ENCODE measurements around the gene RXRA. TPM values are rescaled to one million over a fixed set of nuclear protein-coding genes. Genes with fewer than 3 reads are reported as not detected.

RXRA gene
- total and polyA plus RNA-seq, 2 of the 13 experiments (the other 11 are each of a cell fraction or from before 2014, with no cell fraction given), result 18.9 to 29.2 TPM

- TF ChIP-seq NFAT5 (CRISPR knock-in tag; IDR thresholded peaks at IDR 0.05) (no peak; the same call in 1 of the 2 replicates), ZHX2 (IDR thresholded peaks at IDR 0.05; ENCODE audit: low read depth) (0 out of 2 replicates have a peak, but pooled peaks have one; percentile 2), ZHX2 (CRISPR knock-in tag; IDR thresholded peaks at IDR 0.05; ENCODE audit: borderline replicate concordance) (no peak), GTF3A (CRISPR knock-in tag; conservative IDR thresholded peaks at IDR 0.05) (no peak; the same call in 1 of the 2 replicates), HNF4G (IDR thresholded peaks at IDR 0.05; ENCODE audit: borderline replicate concordance, low read depth, low read length) (peak; percentile 81), HNF4G (CRISPR knock-in tag; IDR thresholded peaks at IDR 0.05; ENCODE audit: borderline replicate concordance, low read depth) (peak; percentile 85), PHF8 (CRISPR knock-in tag; IDR thresholded peaks at IDR 0.05) (peak; percentile 71), CHCHD3 (CRISPR knock-in tag; IDR thresholded peaks at IDR 0.05) (no peak), AKNA (CRISPR knock-in tag; IDR thresholded peaks at IDR 0.05; ENCODE audit: borderline replicate concordance) (peak; percentile 82; the same call in 1 of the 2 replicates), DDIT3 (CRISPR knock-in tag; IDR thresholded peaks at IDR 0.05) (no peak), ARNTL (CRISPR knock-in tag; IDR thresholded peaks at IDR 0.05) (no peak)
Observed at GRCh38 chr9:134328841-134329575, 2.8 kb downstream of the RXRA start (continued).
